CD4-positive, alpha-beta memory T cell (primary cell): ENCODE results near the gene UNC119B. TPM values are rescaled to one million over a fixed set of nuclear protein-coding genes. Genes with fewer than 3 reads are reported as not detected.
"Not testable (repeated sequence)": the region's sequence is repeated elsewhere in the genome, so short reads cannot be mapped to it uniquely, and the experiment has no call there.

Experiments used
- CTCF ChIA-PET: fragments of 350-600 bp; sonication (Branson Sonifier 250); formaldehyde crosslinking; loops from one replicate; lab custom pipeline; 2021; ENCODE audit warnings: inconsistent platforms; ENCODE audit not compliant: partially characterized antibody; lab: Charles Lee
- POLR2A ChIA-PET: fragments of 350-600 bp; sonication (Branson Sonifier 250); formaldehyde crosslinking; loops from one replicate; lab custom pipeline; 2021; ENCODE audit not compliant: partially characterized antibody; lab: Charles Lee
- DNase-seq, 5 donors: peaks; one replicate each; pipeline versions ENCODE4 v3.0.0 to v3.0.0-alpha.2; 2020 to 2022; ENCODE audit warnings: mixed read lengths in 1 of 5
- H3K27ac ChIP-seq: one replicate; pipeline ENCODE4 v1.7.0; 2013; ENCODE audit warnings: low read depth, low read length
- H3K27me3 ChIP-seq: 2 replicates; pipeline ENCODE4 v1.7.0; 2013; ENCODE audit warnings: mild to moderate bottlenecking, low read length, moderate library complexity; ENCODE audit not compliant: insufficient read depth
- H3K36me3 ChIP-seq: 2 replicates; pipeline ENCODE4 v1.7.0; 2013; ENCODE audit warnings: mild to moderate bottlenecking, low read length, moderate library complexity; ENCODE audit not compliant: insufficient read depth
- H3K4me1 ChIP-seq: 2 replicates; pipeline ENCODE4 v1.7.0; 2013; ENCODE audit warnings: mild to moderate bottlenecking, low read length, moderate library complexity; ENCODE audit not compliant: insufficient read depth
- H3K4me3 ChIP-seq, 2 donors: one replicate each; pipeline ENCODE4 v1.7.0; 2013; ENCODE audit warnings: low read length in 2 of 2, mild to moderate bottlenecking in 1 of 2
- H3K9me3 ChIP-seq, 2 donors: one replicate each; pipeline ENCODE4 v1.7.0; 2013; ENCODE audit warnings: low read length in 2 of 2, control low read depth in 1 of 2; ENCODE audit not compliant: control insufficient read depth in 1 of 2
- H3K27ac Mint-ChIP-seq, 7 donors: one replicate each; pipeline ENCODE4 v1.8.0; 2020 to 2021; ENCODE audit warnings: mixed read lengths in 7 of 7, mild to moderate bottlenecking in 6 of 7, inconsistent platforms in 3 of 7, moderate library complexity in 3 of 7
- H3K27me3 Mint-ChIP-seq, 2 donors: one replicate each; pipeline ENCODE4 v1.8.0; 2020 to 2021; ENCODE audit warnings: mixed read lengths in 2 of 2
- H3K36me3 Mint-ChIP-seq, 2 donors: one replicate each; pipeline ENCODE4 v1.8.0; 2020 to 2021; ENCODE audit warnings: mixed read lengths in 2 of 2, inconsistent platforms in 1 of 2, mild to moderate bottlenecking in 1 of 2
- H3K4me1 Mint-ChIP-seq, 4 donors: one replicate each; pipeline ENCODE4 v1.8.0; 2020 to 2021; ENCODE audit warnings: mixed read lengths in 4 of 4, mild to moderate bottlenecking in 1 of 4
- H3K4me3 Mint-ChIP-seq, 8 donors: one replicate each; pipeline ENCODE4 v1.8.0; 2020 to 2021; ENCODE audit warnings: mixed read lengths in 8 of 8, mild to moderate bottlenecking in 7 of 8, moderate library complexity in 6 of 8, inconsistent platforms in 3 of 8
- H3K9me3 Mint-ChIP-seq, 8 donors: one replicate each; pipeline ENCODE4 v1.8.0; 2020 to 2021; ENCODE audit warnings: mixed read lengths in 8 of 8, mild to moderate bottlenecking in 5 of 8, inconsistent platforms in 3 of 8, moderate library complexity in 1 of 8
- intact Hi-C: fragments of 100-400 bp; cut with micrococcal nuclease; formaldehyde crosslinking; loops from one replicate; pipeline ENCODE4 v1.15.1; 2023
- polyA plus RNA-seq, 2 donors: library from polyadenylated mRNA; unstranded; fragments of 300-500 nt; fragmentation: Illumina TruSeq; gene quantifications; one replicate each; pipeline ENCODE4 v1.2.3, GENCODE V29; 2021
- total RNA-seq, 2 experiments: library from RNA; stranded (reverse); gene quantifications; one replicate each; pipeline ENCODE4 v1.2.3, GENCODE V29; 2021

UNC119B gene
- total and polyA plus RNA-seq, 4 experiments from 2014 or later, result 6.9 to 29.1 (median 18.5) TPM

GRCh38 chr12:120668868-120669840 lies 41.1 kb upstream of the UNC119B start:
- no peaks in the 10 kb centered on the region for H3K4me1 ChIP-seq
- ChIA-PET CTCF (interaction anchor here (1.1 to 1.5 kb wide), 2 partner anchors 21 to 23 kb away, joined by 3 to 5 read pairs; no protein-coding TSS in a partner anchor), POLR2A (no interaction called here)
- Mint-ChIP-seq H3K27me3 (peaks cover 0 to 1% of the 10 kb centered on the region in 2 donors), H3K27ac (no peak overlapping the region), H3K4me1 (peaks cover 0 to 1% (median 0%) of the 10 kb centered on the region in 4 donors), H3K9me3 (no peaks in the 10 kb centered on the region), H3K4me3 (no peak overlapping the region), H3K36me3 (no peaks in the 10 kb centered on the region)
- H3K4me3 ChIP-seq, result no peak overlapping the region
- no peak for DNase-seq
- no peaks in the 10 kb centered on the region for H3K36me3 ChIP-seq
- intact Hi-C loops, result no loop called here
- no peak overlapping the region for H3K27ac ChIP-seq
- no peaks in the 10 kb centered on the region for H3K9me3 ChIP-seq
- no peaks in the 10 kb centered on the region for H3K27me3 ChIP-seq

DNA sequence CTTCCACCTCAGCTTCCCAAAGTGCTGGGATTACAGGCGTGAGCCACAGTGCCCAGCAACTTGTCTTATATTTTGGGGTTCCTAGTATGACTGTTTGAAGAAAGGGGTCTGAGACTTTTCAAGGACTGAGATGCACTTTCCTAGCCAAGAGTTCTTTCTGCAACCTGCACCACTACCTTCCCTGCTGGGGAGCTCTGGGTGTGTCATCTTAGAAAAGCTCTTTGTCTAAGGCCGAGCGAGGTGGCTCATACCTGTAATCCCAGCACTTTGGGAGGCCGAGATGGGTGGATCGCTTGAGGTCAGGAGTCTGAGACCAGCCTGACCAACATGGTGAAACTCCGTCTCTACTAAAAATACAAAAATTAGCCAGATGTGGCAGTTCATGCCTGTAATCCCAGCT lies 40.0 kb upstream of the UNC119B start:
- POLR2A ChIA-PET, H3K4me3 ChIP-seq, H3K36me3 Mint-ChIP-seq, H3K27me3 ChIP-seq, H3K36me3 ChIP-seq, H3K4me1 Mint-ChIP-seq, H3K9me3 ChIP-seq, intact Hi-C loops, H3K4me3 Mint-ChIP-seq, H3K27ac Mint-ChIP-seq, H3K4me1 ChIP-seq, H3K27ac ChIP-seq, H3K27me3 Mint-ChIP-seq, H3K9me3 Mint-ChIP-seq, DNase-seq: not testable (repeated sequence)
- CTCF ChIA-PET, result interaction anchor here (1.1 kb wide), 1 partner anchor 21 kb away, joined by 6 read pairs; no protein-coding TSS in a partner anchor

- Histone ChIP-seq H3K36me3 (no peaks in the 10 kb centered on the region), H3K9me3 (no peaks in the 10 kb centered on the region), H3K27ac (no peak overlapping the region), H3K4me1 (no peaks in the 10 kb centered on the region), H3K4me3 (no peak overlapping the region), H3K27me3 (no peaks in the 10 kb centered on the region)
- H3K4me3 Mint-ChIP-seq, result no peak overlapping the region
- peak overlapping the region in 1 of 7 donors; percentile 62 for H3K27ac Mint-ChIP-seq
- no peaks in the 10 kb centered on the region for H3K9me3 Mint-ChIP-seq
- ChIA-PET POLR2A (no interaction called here), CTCF (interaction anchor here (1.1 kb wide), 1 partner anchor 22 kb away, joined by 6 read pairs; no protein-coding TSS in a partner anchor)
- no peaks in the 10 kb centered on the region for H3K36me3 Mint-ChIP-seq
- peaks cover 1 to 2% of the 10 kb centered on the region in 2 donors for H3K27me3 Mint-ChIP-seq
- no peak for DNase-seq
- intact Hi-C loops, result no loop called here
- H3K4me1 Mint-ChIP-seq, result peaks cover 0 to 1% (median 0%) of the 10 kb centered on the region in 4 donors
These were observed 39.6 kb upstream of the UNC119B start for GRCh38 chr12:120670667-120671066.

GRCh38 chr12:120674097-120674636 lies 36.1 kb upstream of the UNC119B start:
- ChIA-PET POLR2A (interaction anchor here (1.8 kb wide), 1 partner anchor 12 kb away, joined by 5 read pairs; the partner anchor contains the start of gene MLEC), CTCF (interaction anchor here (2.9 kb wide), 1 partner anchor 25 kb away, joined by 15 read pairs; no protein-coding TSS in a partner anchor)
- no peaks in the 10 kb centered on the region for H3K27me3 ChIP-seq
- H3K4me3 ChIP-seq, result no peak overlapping the region
- Mint-ChIP-seq H3K9me3 (no peaks in the 10 kb centered on the region), H3K27ac (no peak overlapping the region), H3K4me3 (no peak overlapping the region), H3K4me1 (peaks cover 0 to 13% (median 6%) of the 10 kb centered on the region in 4 donors), H3K27me3 (peaks cover 1 to 2% of the 10 kb centered on the region in 2 donors), H3K36me3 (no peaks in the 10 kb centered on the region)
- peaks cover 5% of the 10 kb centered on the region for H3K4me1 ChIP-seq
- DNase-seq, result no peak
- intact Hi-C loops, result no loop called here
- no peaks in the 10 kb centered on the region for H3K36me3 ChIP-seq
- no peak overlapping the region for H3K27ac ChIP-seq
- H3K9me3 ChIP-seq, result no peaks in the 10 kb centered on the region

DNA sequence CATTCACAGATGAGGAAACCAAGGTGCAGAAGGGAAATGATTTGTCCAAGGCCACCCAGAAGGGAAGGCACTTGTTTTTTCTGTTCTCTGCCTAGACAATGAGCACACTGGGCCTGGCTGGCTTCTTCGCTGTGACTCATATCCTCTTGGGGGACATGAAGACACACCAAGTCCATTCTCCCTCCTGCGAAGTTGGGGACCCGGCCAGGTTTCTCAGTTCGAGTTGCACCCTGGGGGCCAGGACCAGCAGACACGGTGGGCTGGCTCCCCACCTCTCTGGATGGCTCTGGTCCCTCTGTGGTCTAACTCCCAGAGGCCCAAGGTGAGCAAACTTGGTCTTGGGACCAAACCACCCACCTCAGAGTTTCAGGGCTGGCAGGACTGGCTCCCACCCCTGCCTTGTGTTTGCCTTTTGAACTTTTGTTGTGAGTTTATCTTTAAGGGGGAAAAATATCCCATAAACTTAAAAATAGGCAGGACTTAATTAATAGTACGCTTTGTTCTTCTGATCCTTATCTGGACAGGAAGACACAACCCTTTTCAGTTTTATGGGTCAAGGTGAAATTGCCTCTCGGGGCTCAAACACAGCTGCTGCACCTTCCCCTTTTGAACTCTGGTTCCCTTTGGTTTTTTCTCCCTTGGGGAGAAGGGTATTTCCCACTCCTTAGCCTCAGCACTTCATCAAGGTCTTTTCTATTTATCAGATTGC lies 32.3 kb upstream of the UNC119B start:
- no peaks in the 10 kb centered on the region for H3K9me3 Mint-ChIP-seq
- Histone ChIP-seq H3K4me1 (peaks cover 5% of the 10 kb centered on the region), H3K4me3 (no peak overlapping the region), H3K36me3 (no peaks in the 10 kb centered on the region), H3K9me3 (no peaks in the 10 kb centered on the region), H3K27me3 (no peaks in the 10 kb centered on the region), H3K27ac (no peak overlapping the region)
- peaks cover 0 to 13% (median 6%) of the 10 kb centered on the region in 4 donors for H3K4me1 Mint-ChIP-seq
- no peak for DNase-seq
- H3K27ac Mint-ChIP-seq, result peak overlapping the region in 5 of 7 donors; percentile 7 to 68 (median 27)
- H3K36me3 Mint-ChIP-seq, result no peaks in the 10 kb centered on the region
- intact Hi-C loops, result no loop called here
- ChIA-PET POLR2A (no interaction called here), CTCF (interaction anchor here (1.0 to 1.5 kb wide), 3 partner anchors 24 to 31 kb away, joined by 3 to 7 read pairs (median 6); no protein-coding TSS in a partner anchor)
- peaks cover 2% of the 10 kb centered on the region in 2 donors for H3K27me3 Mint-ChIP-seq
- H3K4me3 Mint-ChIP-seq, result peak overlapping the region in 1 of 8 donors; percentile 30

DNA sequence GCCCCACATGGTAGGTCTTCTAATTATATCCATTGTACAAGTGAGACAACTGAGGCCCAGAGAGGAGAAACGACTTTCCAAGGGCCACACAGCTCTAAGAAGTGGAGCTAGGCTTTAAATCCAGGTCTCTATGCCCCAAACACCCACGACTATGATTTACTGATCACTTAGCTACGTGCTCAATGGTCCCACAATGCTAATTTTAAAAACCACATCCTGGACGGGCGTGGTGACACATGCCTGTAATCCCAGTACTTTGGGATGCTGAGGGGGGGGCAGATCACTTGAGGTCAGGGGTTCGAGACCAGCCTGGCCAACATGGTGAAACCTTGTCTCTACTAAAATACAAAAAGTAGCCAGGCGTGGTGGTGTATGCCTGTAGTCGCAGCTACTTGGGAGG lies 31.7 kb upstream of the UNC119B start:
- Histone ChIP-seq H3K36me3 (no peaks in the 10 kb centered on the region), H3K27me3 (no peaks in the 10 kb centered on the region), H3K27ac (no peak overlapping the region), H3K4me3 (no peak overlapping the region), H3K9me3 (no peaks in the 10 kb centered on the region), H3K4me1 (peaks cover 5% of the 10 kb centered on the region)
- H3K36me3 Mint-ChIP-seq, result no peaks in the 10 kb centered on the region
- H3K9me3 Mint-ChIP-seq, result no peaks in the 10 kb centered on the region
- intact Hi-C loops, result no loop called here
- peaks cover 2% of the 10 kb centered on the region in 2 donors for H3K27me3 Mint-ChIP-seq
- H3K4me3 Mint-ChIP-seq, result no peak overlapping the region
- ChIA-PET POLR2A (no interaction called here), CTCF (interaction anchor here (1.0 kb wide), 2 partner anchors 24 to 29 kb away, joined by 3 to 7 read pairs; no protein-coding TSS in a partner anchor)
- DNase-seq, result no peak
- H3K4me1 Mint-ChIP-seq, result peaks cover 0 to 13% (median 6%) of the 10 kb centered on the region in 4 donors
- peak overlapping the region in 1 of 7 donors; percentile 9 for H3K27ac Mint-ChIP-seq
